PC-9 (cell line): ENCODE results near the gene RAB11FIP2. TPM values are rescaled to one million over a fixed set of nuclear protein-coding genes. Genes with fewer than 3 reads are reported as not detected.
A peak's percentile ranks its signal among the peaks of the same experiment; 100 is the strongest.

Experiments used
- BruUV-seq: library from RNA; stranded (reverse); fragments of 400-500 nt; replicated peaks from 2 replicates; lab custom pipeline; 2021; lab: Mats Ljungman, UMichigan
- CTCF ChIA-PET: fragments of 300-600 bp; sonication (Branson Sonifier 250); formaldehyde crosslinking; loops from one replicate; lab custom pipeline; 2022; ENCODE audit warnings: antibody characterized with exemption; lab: Charles Lee
- POLR2A ChIA-PET: fragments of 300-600 bp; sonication (Branson Sonifier 250); formaldehyde crosslinking; loops from one replicate; lab custom pipeline; 2022; ENCODE audit warnings: antibody characterized with exemption; ENCODE audit not compliant: unreplicated experiment; lab: Charles Lee
- DNase-seq, 2 experiments: peaks; one replicate each; pipeline versions ENCODE4 v3.0.0 to v3.0.0-alpha.2; 2015 to 2022; ENCODE audit warnings: mixed read lengths in 1 of 2
- H2AFZ ChIP-seq: fragments of 200-600 bp; sonication (generic); 2 replicates; pipeline ENCODE4 v1.8.1; 2017; ENCODE audit warnings: antibody characterized with exemption
- H3F3A ChIP-seq: fragments of 200-600 bp; sonication (generic); 2 replicates; pipeline ENCODE4 v1.8.1; 2017; ENCODE audit warnings: antibody characterized with exemption, mild to moderate bottlenecking, low read depth; ENCODE audit not compliant: insufficient read depth
- H3K27ac ChIP-seq: fragments of 200-600 bp; sonication (generic); 2 replicates; pipeline ENCODE4 v1.6.1; 2016; ENCODE audit warnings: mixed run types
- H3K27me3 ChIP-seq: fragments of 200-600 bp; sonication (generic); 2 replicates; pipeline ENCODE4 v1.6.1; 2016; ENCODE audit warnings: low read depth, mixed run types; ENCODE audit not compliant: insufficient read depth
- H3K36me3 ChIP-seq: fragments of 200-600 bp; sonication (generic); 2 replicates; pipeline ENCODE4 v1.6.1; 2016; ENCODE audit warnings: low read depth, mixed run types
- H3K4me1 ChIP-seq: fragments of 200-600 bp; sonication (generic); replicated peaks from 2 replicates; pipeline ENCODE4 v1.6.1; 2016; ENCODE audit warnings: mixed run types; ENCODE audit not compliant: insufficient read depth
- H3K4me2 ChIP-seq: fragments of 200-600 bp; sonication (generic); 2 replicates; pipeline ENCODE4 v1.6.1; 2017; ENCODE audit warnings: mixed run types
- H3K4me3 ChIP-seq: fragments of 200-600 bp; sonication (generic); 2 replicates; pipeline ENCODE4 v1.6.1; 2016; ENCODE audit warnings: mixed run types
- H3K79me2 ChIP-seq: fragments of 200-600 bp; sonication (generic); 2 replicates; pipeline ENCODE4 v1.6.1; 2017; ENCODE audit warnings: low read depth, mixed run types
- H3K9me2 ChIP-seq: fragments of 200-600 bp; sonication (generic); 2 replicates; pipeline ENCODE4 v1.8.1; 2017; ENCODE audit warnings: mild to moderate bottlenecking; ENCODE audit not compliant: insufficient read depth
- H3K9me3 ChIP-seq: fragments of 200-600 bp; sonication (generic); 2 replicates; pipeline ENCODE4 v1.8.1; 2016; ENCODE audit warnings: low read depth; ENCODE audit not compliant: insufficient read depth
- H4K20me1 ChIP-seq: fragments of 200-600 bp; sonication (generic); 2 replicates; pipeline ENCODE4 v1.8.1; 2017; ENCODE audit not compliant: insufficient read depth
- EZH2 ChIP-seq: fragments of 200-600 bp; sonication (generic); IDR thresholded peaks from 2 replicates; pipeline ENCODE4 v1.8.0; 2017; ENCODE audit warnings: antibody characterized with exemption, low read depth
- intact Hi-C: fragments of 100-400 bp; cut with micrococcal nuclease; formaldehyde crosslinking; loops from one replicate; pipeline ENCODE4 v1.10.0; 2022; ENCODE audit not compliant: unreplicated experiment
- total RNA-seq: library from RNA; stranded (reverse); gene quantifications from 2 replicates; pipeline ENCODE4 v1.2.3, GENCODE V29; 2021
- TF ChIP-seq, protein P1 (sequence below): fragments of 200-600 bp; sonication (generic); conservative IDR thresholded peaks from 2 replicates; pipeline ENCODE4 v1.6.1; 2017; ENCODE audit warnings: mixed run types, antibody characterized with exemption, mild to moderate bottlenecking, moderate library complexity

RAB11FIP2 gene
- total RNA-seq, 1 experiment from 2014 or later, result 6.0 TPM

DNA sequence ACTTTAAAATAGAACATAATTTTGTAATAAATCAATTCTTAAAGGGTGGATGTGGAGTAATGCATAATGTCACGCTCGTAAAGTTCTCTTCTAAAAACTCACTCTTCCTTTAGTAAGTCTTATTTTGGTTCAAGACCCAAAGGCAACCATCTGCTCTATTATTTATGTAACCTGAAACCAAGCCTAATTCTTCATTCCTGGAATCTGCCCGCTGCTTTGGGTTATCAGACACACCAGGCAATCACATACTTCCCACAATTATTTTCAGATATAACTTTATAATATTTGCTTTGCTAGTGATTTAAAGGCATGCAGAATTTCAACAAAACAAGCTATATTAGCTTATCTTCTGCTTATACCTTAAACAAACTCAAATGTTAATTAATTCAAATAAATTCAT is 39.0 kb downstream of the RAB11FIP2 start:
- Histone ChIP-seq H3K9me3 (no peaks in the 10 kb centered on the region), H3K4me3 (no peak overlapping the region), H3K36me3 (no peaks in the 10 kb centered on the region), H3K9me2 (no peaks in the 10 kb centered on the region), H3K4me2 (no peak overlapping the region), H3K79me2 (no peaks in the 10 kb centered on the region), H3F3A (no peaks in the 10 kb centered on the region), H2AFZ (no peak overlapping the region), H4K20me1 (no peaks in the 10 kb centered on the region), H3K4me1 (no peaks in the 10 kb centered on the region), H3K27ac (no peak overlapping the region), H3K27me3 (no peaks in the 10 kb centered on the region)
- intact Hi-C loops, result no loop called here
- no TSS peak for BruUV-seq
- no peak for DNase-seq
- CTCF ChIA-PET, result no interaction called here
- POLR2A ChIA-PET, result no interaction called here
- no peak for TF ChIP-seq EZH2
- TF ChIP-seq, protein P1, sequence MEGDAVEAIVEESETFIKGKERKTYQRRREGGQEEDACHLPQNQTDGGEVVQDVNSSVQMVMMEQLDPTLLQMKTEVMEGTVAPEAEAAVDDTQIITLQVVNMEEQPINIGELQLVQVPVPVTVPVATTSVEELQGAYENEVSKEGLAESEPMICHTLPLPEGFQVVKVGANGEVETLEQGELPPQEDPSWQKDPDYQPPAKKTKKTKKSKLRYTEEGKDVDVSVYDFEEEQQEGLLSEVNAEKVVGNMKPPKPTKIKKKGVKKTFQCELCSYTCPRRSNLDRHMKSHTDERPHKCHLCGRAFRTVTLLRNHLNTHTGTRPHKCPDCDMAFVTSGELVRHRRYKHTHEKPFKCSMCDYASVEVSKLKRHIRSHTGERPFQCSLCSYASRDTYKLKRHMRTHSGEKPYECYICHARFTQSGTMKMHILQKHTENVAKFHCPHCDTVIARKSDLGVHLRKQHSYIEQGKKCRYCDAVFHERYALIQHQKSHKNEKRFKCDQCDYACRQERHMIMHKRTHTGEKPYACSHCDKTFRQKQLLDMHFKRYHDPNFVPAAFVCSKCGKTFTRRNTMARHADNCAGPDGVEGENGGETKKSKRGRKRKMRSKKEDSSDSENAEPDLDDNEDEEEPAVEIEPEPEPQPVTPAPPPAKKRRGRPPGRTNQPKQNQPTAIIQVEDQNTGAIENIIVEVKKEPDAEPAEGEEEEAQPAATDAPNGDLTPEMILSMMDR, result no peak

DNA sequence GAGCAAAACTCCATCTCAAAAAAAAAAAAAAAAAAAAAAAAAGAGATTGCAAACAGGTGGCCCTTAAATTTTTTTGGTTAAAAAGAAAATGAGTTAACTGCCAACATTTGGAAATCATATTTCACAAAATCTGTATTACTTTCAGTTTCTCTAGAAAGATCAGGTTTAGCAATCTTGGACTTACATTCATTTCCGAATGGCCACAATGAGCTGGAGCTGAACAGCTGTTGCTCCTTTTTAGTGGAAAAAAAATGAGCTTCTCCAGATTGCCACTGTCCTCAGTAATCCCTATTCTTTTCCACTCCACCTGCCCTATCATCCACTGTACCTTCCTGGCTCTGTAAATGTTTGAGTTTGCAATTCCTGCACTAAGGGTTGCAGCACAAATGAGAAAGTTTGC is 43.6 kb downstream of the RAB11FIP2 start:
- Histone ChIP-seq H3K79me2 (no peaks in the 10 kb centered on the region), H3K9me3 (no peaks in the 10 kb centered on the region), H3K4me1 (no peaks in the 10 kb centered on the region), H3K9me2 (no peaks in the 10 kb centered on the region), H2AFZ (no peak overlapping the region), H3K4me2 (no peak overlapping the region), H3F3A (no peaks in the 10 kb centered on the region), H3K4me3 (no peak overlapping the region), H3K27ac (no peak overlapping the region), H3K27me3 (no peaks in the 10 kb centered on the region), H4K20me1 (no peaks in the 10 kb centered on the region), H3K36me3 (no peaks in the 10 kb centered on the region)
- TF ChIP-seq, protein P1, result no peak
- no peak for TF ChIP-seq EZH2
- intact Hi-C loops, result no loop called here
- no TSS peak for BruUV-seq
- CTCF ChIA-PET, result no interaction called here
- POLR2A ChIA-PET, result no interaction called here
- DNase-seq, result no peak

DNA sequence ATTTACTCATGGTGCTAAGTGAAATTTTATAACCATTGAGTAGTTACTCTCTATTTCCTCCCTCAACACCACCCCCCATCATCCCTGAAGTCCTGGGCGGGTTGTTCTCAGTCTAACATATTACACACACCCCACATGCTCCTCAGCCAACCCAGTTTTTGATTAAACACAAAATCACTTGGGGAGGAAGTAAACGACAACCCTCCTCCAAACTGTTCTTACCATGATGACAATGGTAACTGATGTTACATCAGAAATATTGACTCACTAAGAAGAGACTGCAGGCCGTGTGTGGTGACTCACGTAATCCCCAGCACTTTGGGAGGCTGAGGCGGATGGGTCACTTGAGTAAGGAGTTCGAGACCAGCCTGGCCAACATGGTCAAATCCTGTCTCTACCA is 44.2 kb downstream of the RAB11FIP2 start:
- Histone ChIP-seq H3K9me2 (no peaks in the 10 kb centered on the region), H2AFZ (no peak overlapping the region), H3K36me3 (no peaks in the 10 kb centered on the region), H3K4me1 (no peaks in the 10 kb centered on the region), H3K4me2 (no peak overlapping the region), H3K4me3 (no peak overlapping the region), H3F3A (no peaks in the 10 kb centered on the region), H3K27me3 (no peaks in the 10 kb centered on the region), H3K79me2 (no peaks in the 10 kb centered on the region), H3K9me3 (no peaks in the 10 kb centered on the region), H3K27ac (peak overlapping the region; percentile 41; the same call in 1 of the 2 replicates), H4K20me1 (no peaks in the 10 kb centered on the region)
- ChIA-PET POLR2A (no interaction called here), CTCF (no interaction called here)
- intact Hi-C loops, result no loop called here
- no peak for DNase-seq
- TF ChIP-seq, protein P1, result no peak
- TF ChIP-seq EZH2, result no peak
- no TSS peak for BruUV-seq
